SK-N-SH treated with all-trans-retinoic acid at 6 μM for 48 hours (cell line): ENCODE data around the gene DRC7.

Experiments used
- ISL1 ChIP-seq: fragments of 250-450 bp; sonication (Bioruptor Pico); IDR thresholded peaks from 2 replicates; pipeline ENCODE4 v2.1.2; 2022; ENCODE audit warnings: mild to moderate bottlenecking, moderate library complexity
- PPARA ChIP-seq: fragments of 250-450 bp; sonication (Bioruptor Pico); IDR thresholded peaks from 2 replicates; pipeline ENCODE4 v1.5.0; 2020; ENCODE audit warnings: mild to moderate bottlenecking, borderline replicate concordance
- TSHZ2 ChIP-seq: fragments of 250-450 bp; sonication (Bioruptor Pico); IDR thresholded peaks from 2 replicates; pipeline ENCODE4 v1.5.0; 2020; ENCODE audit warnings: mild to moderate bottlenecking, moderate library complexity
- ZFP30 ChIP-seq: fragments of 450-650 bp; formaldehyde crosslinking; IDR thresholded peaks from 2 replicates; pipeline ENCODE4 v1.5.0; 2022; ENCODE audit warnings: mild to moderate bottlenecking, moderate library complexity
- TF ChIP-seq, protein P1 (sequence below): fragments of 250-450 bp; sonication (Bioruptor Pico); IDR thresholded peaks from 2 replicates; pipeline ENCODE4 v1.5.1; 2021; ENCODE audit warnings: mild to moderate bottlenecking, moderate library complexity
- TF ChIP-seq, protein P2 (sequence below): fragments of 250-450 bp; sonication (Bioruptor Pico); IDR thresholded peaks from 2 replicates; pipeline ENCODE4 v1.5.1; 2020; ENCODE audit warnings: low read depth, mild to moderate bottlenecking, moderate library complexity

- no peak for TF ChIP-seq PPARA (CRISPR knock-in tag)
- TF ChIP-seq, protein P1, sequence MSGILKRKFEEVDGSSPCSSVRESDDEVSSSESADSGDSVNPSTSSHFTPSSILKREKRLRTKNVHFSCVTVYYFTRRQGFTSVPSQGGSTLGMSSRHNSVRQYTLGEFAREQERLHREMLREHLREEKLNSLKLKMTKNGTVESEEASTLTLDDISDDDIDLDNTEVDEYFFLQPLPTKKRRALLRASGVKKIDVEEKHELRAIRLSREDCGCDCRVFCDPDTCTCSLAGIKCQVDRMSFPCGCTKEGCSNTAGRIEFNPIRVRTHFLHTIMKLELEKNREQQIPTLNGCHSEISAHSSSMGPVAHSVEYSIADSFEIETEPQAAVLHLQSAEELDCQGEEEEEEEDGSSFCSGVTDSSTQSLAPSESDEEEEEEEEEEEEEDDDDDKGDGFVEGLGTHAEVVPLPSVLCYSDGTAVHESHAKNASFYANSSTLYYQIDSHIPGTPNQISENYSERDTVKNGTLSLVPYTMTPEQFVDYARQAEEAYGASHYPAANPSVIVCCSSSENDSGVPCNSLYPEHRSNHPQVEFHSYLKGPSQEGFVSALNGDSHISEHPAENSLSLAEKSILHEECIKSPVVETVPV (CRISPR knock-in tag): no peak
- TF ChIP-seq TSHZ2 (CRISPR knock-in tag): no peak
- no peak for TF ChIP-seq ISL1
- TF ChIP-seq, protein P2, sequence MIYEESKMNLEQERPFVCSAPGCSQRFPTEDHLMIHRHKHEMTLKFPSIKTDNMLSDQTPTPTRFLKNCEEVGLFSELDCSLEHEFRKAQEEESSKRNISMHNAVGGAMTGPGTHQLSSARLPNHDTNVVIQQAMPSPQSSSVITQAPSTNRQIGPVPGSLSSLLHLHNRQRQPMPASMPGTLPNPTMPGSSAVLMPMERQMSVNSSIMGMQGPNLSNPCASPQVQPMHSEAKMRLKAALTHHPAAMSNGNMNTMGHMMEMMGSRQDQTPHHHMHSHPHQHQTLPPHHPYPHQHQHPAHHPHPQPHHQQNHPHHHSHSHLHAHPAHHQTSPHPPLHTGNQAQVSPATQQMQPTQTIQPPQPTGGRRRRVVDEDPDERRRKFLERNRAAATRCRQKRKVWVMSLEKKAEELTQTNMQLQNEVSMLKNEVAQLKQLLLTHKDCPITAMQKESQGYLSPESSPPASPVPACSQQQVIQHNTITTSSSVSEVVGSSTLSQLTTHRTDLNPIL (CRISPR knock-in tag): no peak
- TF ChIP-seq ZFP30 (CRISPR knock-in tag): no peak
Observed at GRCh38 chr16:57774705-57775285, 80.2 kb downstream of the DRC7 start.
